ENCODE results near the gene AGBL4.
"Not testable (repeated sequence)": the region's sequence is repeated elsewhere in the genome, so short reads cannot be mapped to it uniquely, and the experiment has no call there.

The AGBL4 gene

GRCh38 chr1:49036700-49037099, 987.1 kb downstream of the AGBL4 start:
- DNase-seq (no peak), ATAC-seq (no peak)
- Mint-ChIP-seq H3K9me3 (peaks cover 0 to 9% of the 10 kb centered on the region in 2 donors), H3K27me3 (peaks cover 9% of the 10 kb centered on the region), H3K4me3 (no peak overlapping the region), H3K27ac (no peak overlapping the region), H3K4me1 (no peaks in the 10 kb centered on the region)

GRCh38 chr1:49028396-49028795, 995.4 kb downstream of the AGBL4 start:
- H3K27ac Mint-ChIP-seq = no peak overlapping the region
- H3K9me3 Mint-ChIP-seq = peaks cover 0 to 25% of the 10 kb centered on the region in 2 donors
- no peak overlapping the region for H3K4me3 Mint-ChIP-seq
- DNase-seq (no peak), ATAC-seq (no peak)
- H3K27me3 Mint-ChIP-seq = peaks cover 5% of the 10 kb centered on the region
- H3K4me1 Mint-ChIP-seq = no peaks in the 10 kb centered on the region

GRCh38 chr1:49026230-49026811, 997.4 kb downstream of the AGBL4 start:
- no peak overlapping the region for H3K27ac Mint-ChIP-seq

GRCh38 chr1:49016030-49016977, 1007.5 kb downstream of the AGBL4 start:
- Mint-ChIP-seq H3K9me3 (no peaks in the 10 kb centered on the region), H3K27ac (no peak overlapping the region), H3K27me3 (no peaks in the 10 kb centered on the region), H3K4me3 (no peak overlapping the region), H3K4me1 (no peaks in the 10 kb centered on the region)
- DNase-seq = no peak
- no peak for ATAC-seq

More at GRCh38 chr1:49026230-49026811, 997.4 kb downstream of the AGBL4 start:
- Mint-ChIP-seq H3K4me3 (no peak overlapping the region), H3K9me3 (peaks cover 0 to 13% of the 10 kb centered on the region in 2 donors), H3K27me3 (peaks cover 5% of the 10 kb centered on the region), H3K4me1 (no peaks in the 10 kb centered on the region)
- DNase-seq = no peak
- no peak for ATAC-seq

DNA sequence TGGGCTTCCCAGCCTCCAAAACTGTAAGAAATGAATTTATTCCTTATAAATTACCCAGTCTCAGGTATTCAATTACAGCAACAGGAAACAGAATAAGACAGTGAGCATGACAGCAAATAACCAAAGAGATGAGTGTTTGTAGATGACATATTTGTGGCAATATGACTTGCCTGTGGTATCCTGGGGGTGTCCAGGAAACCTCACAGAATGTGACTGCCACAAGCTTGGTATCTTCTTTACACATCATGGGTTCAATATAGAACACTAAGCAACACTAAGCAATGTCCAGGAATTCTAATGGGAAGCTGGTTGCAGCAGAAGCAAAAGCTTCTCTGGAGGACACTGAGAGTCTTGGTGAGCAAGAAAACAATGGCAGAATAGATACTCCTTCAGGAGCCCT, 1010.7 kb downstream of the AGBL4 start:
- no peaks in the 10 kb centered on the region for H3K4me1 Mint-ChIP-seq
- H3K27me3 Mint-ChIP-seq = no peaks in the 10 kb centered on the region
- H3K27ac Mint-ChIP-seq = no peak overlapping the region
- no peak overlapping the region for H3K4me3 Mint-ChIP-seq
- ATAC-seq (peak; percentile 35), DNase-seq (no peak)
- H3K9me3 Mint-ChIP-seq = no peaks in the 10 kb centered on the region

DNA sequence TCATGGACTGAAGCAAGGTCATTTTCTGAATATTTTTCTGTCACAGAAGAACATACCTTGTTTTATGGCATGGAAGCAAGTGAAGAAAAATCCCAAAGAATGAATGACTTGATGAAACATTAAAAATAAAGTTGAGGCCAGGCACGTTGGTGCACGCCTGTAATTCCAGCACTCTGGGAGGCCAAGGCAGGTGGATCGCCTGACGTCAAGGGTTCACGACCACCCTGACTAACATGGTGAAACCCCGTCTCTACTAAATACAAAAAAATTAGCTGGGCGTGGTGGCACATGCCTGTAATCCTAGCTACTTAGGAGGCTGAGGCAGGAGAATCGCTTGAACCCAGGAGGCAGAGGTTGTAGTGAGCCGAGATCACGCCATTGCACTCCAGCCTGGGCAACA, 1020.8 kb downstream of the AGBL4 start:
- H3K4me1 Mint-ChIP-seq, H3K9me3 Mint-ChIP-seq, H3K4me3 Mint-ChIP-seq, DNase-seq, ATAC-seq, H3K27me3 Mint-ChIP-seq, H3K27ac Mint-ChIP-seq: not testable (repeated sequence)

DNA sequence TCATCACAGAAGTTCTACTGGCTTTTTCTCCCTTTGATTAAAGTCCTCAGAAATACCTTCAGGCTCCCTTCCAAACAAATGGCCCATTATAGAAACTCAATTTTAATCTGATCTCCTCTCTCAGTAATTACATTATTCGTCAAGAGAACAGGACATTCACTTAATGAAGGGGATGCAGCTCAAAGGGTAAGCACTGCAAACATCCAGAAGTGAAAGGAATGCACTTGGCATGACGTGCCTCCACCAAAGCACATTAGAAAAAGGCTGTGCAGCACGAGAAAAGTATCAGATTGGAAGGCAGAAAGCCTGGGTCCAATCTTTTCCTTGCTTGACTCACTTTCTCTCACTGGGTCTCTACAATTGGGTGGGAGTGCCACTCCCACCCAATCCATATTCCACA, 1024.4 kb downstream of the AGBL4 start:
- Mint-ChIP-seq H3K27ac (no peak overlapping the region), H3K27me3 (no peaks in the 10 kb centered on the region), H3K9me3 (peaks cover 0 to under 1% of the 10 kb centered on the region in 2 donors), H3K4me1 (no peaks in the 10 kb centered on the region), H3K4me3 (no peak overlapping the region)
- DNase-seq (no peak), ATAC-seq (no peak)

GRCh38 chr1:48996311-48996710, 1027.4 kb downstream of the AGBL4 start:
- H3K4me1 Mint-ChIP-seq = no peaks in the 10 kb centered on the region
- no peak overlapping the region for H3K27ac Mint-ChIP-seq
- no peaks in the 10 kb centered on the region for H3K27me3 Mint-ChIP-seq
- DNase-seq (no peak), ATAC-seq (no peak)
- peaks cover 8 to 14% of the 10 kb centered on the region in 2 donors for H3K9me3 Mint-ChIP-seq
- H3K4me3 Mint-ChIP-seq = no peak overlapping the region

DNA sequence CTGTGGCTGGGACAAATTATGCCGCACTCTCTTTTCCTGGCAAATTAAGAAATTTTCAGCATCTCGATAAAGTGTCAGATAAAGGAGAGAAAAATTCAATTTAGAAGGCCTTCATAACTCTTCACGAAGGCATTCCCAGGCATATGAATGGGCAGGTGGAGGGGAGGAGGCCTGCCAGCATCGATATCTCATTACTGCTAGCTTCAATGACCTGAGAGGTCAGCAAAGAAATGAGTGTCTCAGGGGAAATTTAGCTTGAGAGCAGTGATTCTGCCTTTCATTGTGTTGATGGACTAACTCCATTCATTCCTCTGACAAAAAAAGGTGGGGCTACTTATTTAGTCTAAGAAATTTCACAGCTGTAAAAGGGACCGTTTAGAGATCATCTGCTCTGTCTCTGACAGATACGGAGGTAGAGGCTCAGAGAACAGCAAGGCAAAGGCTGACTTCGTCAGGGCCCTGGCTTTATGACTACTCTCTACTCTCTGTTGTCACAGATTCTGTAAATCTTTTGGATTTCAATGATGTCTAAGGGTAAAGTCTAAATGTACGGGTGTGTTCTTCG, 1035.0 kb downstream of the AGBL4 start:
- Mint-ChIP-seq H3K27me3 (no peaks in the 10 kb centered on the region), H3K9me3 (peaks cover 5 to 8% of the 10 kb centered on the region in 2 donors), H3K4me3 (no peak overlapping the region), H3K4me1 (no peaks in the 10 kb centered on the region), H3K27ac (no peak overlapping the region)
- ATAC-seq (no peak), DNase-seq (no peak)

- ATAC-seq (no peak), DNase-seq (no peak)
These were observed 1043.8 kb downstream of the AGBL4 start for GRCh38 chr1:48979940-48980339.

GRCh38 chr1:48978413-48978812, 1045.3 kb downstream of the AGBL4 start:
- no peak overlapping the region for H3K27ac Mint-ChIP-seq
- DNase-seq (no peak), ATAC-seq (no peak)
- H3K27me3 Mint-ChIP-seq = peaks cover 8% of the 10 kb centered on the region
- no peaks in the 10 kb centered on the region for H3K9me3 Mint-ChIP-seq
- H3K4me1 Mint-ChIP-seq = no peaks in the 10 kb centered on the region
- H3K4me3 Mint-ChIP-seq = no peak overlapping the region

More at GRCh38 chr1:48979940-48980339, 1043.8 kb downstream of the AGBL4 start:
- Mint-ChIP-seq H3K27ac (no peak overlapping the region), H3K4me1 (no peaks in the 10 kb centered on the region), H3K4me3 (no peak overlapping the region), H3K27me3 (peaks cover 8% of the 10 kb centered on the region), H3K9me3 (no peaks in the 10 kb centered on the region)

GRCh38 chr1:48977273-48977672, 1046.5 kb downstream of the AGBL4 start:
- Mint-ChIP-seq H3K27ac (no peak overlapping the region), H3K4me1 (no peaks in the 10 kb centered on the region), H3K9me3 (no peaks in the 10 kb centered on the region), H3K27me3 (peaks cover 8% of the 10 kb centered on the region), H3K4me3 (no peak overlapping the region)
- DNase-seq (no peak), ATAC-seq (no peak)

DNA sequence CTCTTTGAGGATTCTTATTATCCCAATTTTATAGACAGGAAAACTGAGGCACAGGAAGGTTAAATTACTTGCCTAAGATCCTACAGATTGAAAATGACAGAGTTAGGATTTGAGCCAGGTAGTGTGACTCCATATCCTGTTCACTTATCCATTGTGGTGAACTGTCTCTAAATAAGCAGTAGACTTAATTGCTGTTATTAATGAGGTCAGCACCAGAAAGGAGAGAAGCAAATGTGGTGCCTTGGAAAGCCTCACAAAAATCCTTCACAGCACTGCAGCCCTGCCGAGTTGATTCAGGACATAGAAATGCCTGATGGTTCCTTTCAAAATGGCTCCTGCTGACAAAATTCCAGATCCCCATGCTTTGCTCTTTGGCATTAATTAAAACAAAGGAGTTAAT, 1053.8 kb downstream of the AGBL4 start:
- no peaks in the 10 kb centered on the region for H3K9me3 Mint-ChIP-seq
- DNase-seq = no peak

DNA sequence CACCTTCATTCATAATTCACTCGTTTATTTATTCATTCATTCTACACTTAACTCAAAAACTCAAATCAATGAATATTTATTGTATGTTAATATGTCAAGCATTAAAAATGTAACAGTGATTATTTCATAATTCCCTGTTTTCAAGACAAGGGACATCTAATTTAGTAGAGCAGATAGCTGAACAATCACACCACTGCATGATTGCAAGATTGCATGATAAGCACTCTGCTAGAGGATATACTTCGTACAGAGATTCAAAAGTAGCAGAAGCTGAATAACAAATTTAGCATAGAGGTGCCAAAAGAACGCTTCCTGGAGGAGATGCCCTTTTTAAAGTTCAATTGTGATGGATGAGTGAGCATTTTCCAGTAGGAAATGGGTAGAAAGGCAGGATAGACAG, 1056.4 kb downstream of the AGBL4 start:
- Mint-ChIP-seq H3K4me3 (no peak overlapping the region), H3K4me1 (no peaks in the 10 kb centered on the region), H3K27ac (no peak overlapping the region), H3K27me3 (peaks cover 18% of the 10 kb centered on the region), H3K9me3 (no peaks in the 10 kb centered on the region)
- ATAC-seq = no peak
- DNase-seq = no peak

More for the DNA sequence above, 1053.8 kb downstream of the AGBL4 start:
- H3K27ac Mint-ChIP-seq = no peak overlapping the region
- no peaks in the 10 kb centered on the region for H3K4me1 Mint-ChIP-seq
- no peak for ATAC-seq
- H3K4me3 Mint-ChIP-seq = no peak overlapping the region
- H3K27me3 Mint-ChIP-seq = peaks cover 16% of the 10 kb centered on the region

GRCh38 chr1:48966583-48966982, 1057.2 kb downstream of the AGBL4 start:
- no peak for DNase-seq
- H3K9me3 Mint-ChIP-seq = no peaks in the 10 kb centered on the region
- no peaks in the 10 kb centered on the region for H3K4me1 Mint-ChIP-seq
- peaks cover 18% of the 10 kb centered on the region for H3K27me3 Mint-ChIP-seq
- no peak overlapping the region for H3K27ac Mint-ChIP-seq
- H3K4me3 Mint-ChIP-seq = no peak overlapping the region
- ATAC-seq = no peak

- Mint-ChIP-seq H3K4me3 (no peak overlapping the region), H3K9me3 (no peaks in the 10 kb centered on the region), H3K4me1 (no peaks in the 10 kb centered on the region), H3K27ac (no peak overlapping the region), H3K27me3 (peaks cover 6% of the 10 kb centered on the region)
- DNase-seq = no peak
- no peak for ATAC-seq
These were observed 1063.4 kb downstream of the AGBL4 start for GRCh38 chr1:48960320-48960719.

All from stimulated activated naive CD8-positive, alpha-beta T cell treated with anti-CD3 and anti-CD28 coated beads, Interleukin-15, amount 100 ng/mL, for 72 hours (primary cell).